ENCODE measurements around the gene C5. TPM values are rescaled to one million over a fixed set of nuclear protein-coding genes. Genes with fewer than 3 reads are reported as not detected.

C5 gene
- total RNA-seq, 1 experiment from 2014 or later = 4.2 TPM

GRCh38 chr9:120999317-120999716 is 50.8 kb downstream of the C5 start:
- no peaks in the 10 kb centered on the region for H3K9me3 Mint-ChIP-seq (ENCODE audit: unreplicated experiment)
- ChIA-PET POLR2A (interaction anchor here (0.6 to 0.8 kb wide), 3 partner anchors 18 to 431 kb away, joined by 3 read pairs; no protein-coding TSS in a partner anchor), CTCF (interaction anchor here (0.9 to 1.8 kb wide), 5 partner anchors 13 to 61 kb away, joined by 3 to 7 read pairs (median 6); no protein-coding TSS in a partner anchor)
- H3K27me3 Mint-ChIP-seq (ENCODE audit: insufficient read depth, unreplicated experiment) = no peaks in the 10 kb centered on the region
- H3K36me3 Mint-ChIP-seq (ENCODE audit: insufficient read depth, unreplicated experiment) = no peaks in the 10 kb centered on the region
- intact Hi-C loops (cut with micrococcal nuclease) = no loop called here
- H3K4me1 Mint-ChIP-seq (ENCODE audit: insufficient read depth, unreplicated experiment) = no peaks in the 10 kb centered on the region
- no peak for TF ChIP-seq CTCF (IDR thresholded peaks at IDR 0.05; ENCODE audit: unreplicated experiment)
- no peak overlapping the region for H3K27ac Mint-ChIP-seq (ENCODE audit: low read depth, unreplicated experiment)
- DNase-seq (ENCODE audit: unreplicated experiment) = no peak
- BruUV-seq (replicated peaks) = no TSS peak
- no peak overlapping the region for H3K4me3 Mint-ChIP-seq (ENCODE audit: unreplicated experiment)

DNA sequence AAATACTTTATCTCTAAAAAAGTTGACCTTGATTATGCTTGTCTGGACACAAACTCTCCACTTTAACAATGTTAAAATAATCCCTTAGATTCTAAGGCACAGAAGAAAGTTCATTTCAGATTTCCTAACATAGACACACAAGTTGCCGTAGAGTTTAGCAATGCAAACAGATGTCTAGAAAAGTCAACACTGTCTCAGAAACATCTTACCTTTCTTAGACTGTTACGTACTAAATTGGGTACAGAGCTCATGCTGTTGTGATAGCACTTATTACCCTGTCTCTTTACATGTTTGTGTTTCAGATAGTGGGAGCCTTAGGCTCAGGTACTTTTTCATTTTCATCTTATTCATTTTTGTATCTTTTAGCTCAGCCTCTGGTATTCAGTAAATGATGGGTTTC is 52.0 kb downstream of the C5 start:
- ChIA-PET POLR2A (no interaction called here), CTCF (interaction anchor here (0.9 to 1.8 kb wide), 5 partner anchors 12 to 62 kb away, joined by 4 to 7 read pairs (median 6); no protein-coding TSS in a partner anchor)
- H3K4me1 Mint-ChIP-seq (ENCODE audit: insufficient read depth, unreplicated experiment) = no peaks in the 10 kb centered on the region
- H3K9me3 Mint-ChIP-seq (ENCODE audit: unreplicated experiment) = no peaks in the 10 kb centered on the region
- intact Hi-C loops (cut with micrococcal nuclease) = no loop called here
- no peak for TF ChIP-seq CTCF (IDR thresholded peaks at IDR 0.05; ENCODE audit: unreplicated experiment)
- no peaks in the 10 kb centered on the region for H3K36me3 Mint-ChIP-seq (ENCODE audit: insufficient read depth, unreplicated experiment)
- no TSS peak for BruUV-seq (replicated peaks)
- no peak for DNase-seq (ENCODE audit: unreplicated experiment)
- H3K4me3 Mint-ChIP-seq (ENCODE audit: unreplicated experiment) = no peak overlapping the region
- H3K27me3 Mint-ChIP-seq (ENCODE audit: insufficient read depth, unreplicated experiment) = no peaks in the 10 kb centered on the region
- no peak overlapping the region for H3K27ac Mint-ChIP-seq (ENCODE audit: low read depth, unreplicated experiment)

DNA sequence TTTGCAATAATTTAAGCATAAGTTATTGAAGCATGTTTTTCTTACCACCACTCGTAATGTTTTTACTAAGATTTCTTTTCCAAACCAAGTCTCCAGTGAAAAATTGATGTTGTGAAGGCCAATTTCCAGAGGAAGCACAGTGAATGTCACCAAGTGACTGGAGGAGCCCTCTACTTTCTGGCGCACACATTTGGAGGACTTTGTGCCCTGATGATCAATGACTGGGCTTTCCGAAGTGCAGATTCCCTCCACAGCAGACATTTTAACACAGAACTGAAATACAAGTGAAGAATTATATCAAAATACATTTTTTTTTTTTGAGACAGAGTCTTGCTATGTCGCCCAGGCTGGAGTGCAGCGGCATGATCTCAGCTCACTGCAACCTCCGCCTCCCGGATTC is 52.6 kb downstream of the C5 start:
- Mint-ChIP-seq H3K4me3 (ENCODE audit: unreplicated experiment) (no peak overlapping the region), H3K9me3 (ENCODE audit: unreplicated experiment) (no peaks in the 10 kb centered on the region), H3K4me1 (ENCODE audit: insufficient read depth, unreplicated experiment) (no peaks in the 10 kb centered on the region), H3K27ac (ENCODE audit: low read depth, unreplicated experiment) (no peak overlapping the region), H3K27me3 (ENCODE audit: insufficient read depth, unreplicated experiment) (no peaks in the 10 kb centered on the region), H3K36me3 (ENCODE audit: insufficient read depth, unreplicated experiment) (no peaks in the 10 kb centered on the region)
- CTCF ChIA-PET = interaction anchor here (0.9 to 1.8 kb wide), 2 partner anchors 13 to 33 kb away, joined by 4 to 6 read pairs; no protein-coding TSS in a partner anchor
- POLR2A ChIA-PET = no interaction called here
- intact Hi-C loops (cut with micrococcal nuclease) = no loop called here
- no peak for DNase-seq (ENCODE audit: unreplicated experiment)
- BruUV-seq (replicated peaks) = no TSS peak
- no peak for TF ChIP-seq CTCF (IDR thresholded peaks at IDR 0.05; ENCODE audit: unreplicated experiment)

DNA sequence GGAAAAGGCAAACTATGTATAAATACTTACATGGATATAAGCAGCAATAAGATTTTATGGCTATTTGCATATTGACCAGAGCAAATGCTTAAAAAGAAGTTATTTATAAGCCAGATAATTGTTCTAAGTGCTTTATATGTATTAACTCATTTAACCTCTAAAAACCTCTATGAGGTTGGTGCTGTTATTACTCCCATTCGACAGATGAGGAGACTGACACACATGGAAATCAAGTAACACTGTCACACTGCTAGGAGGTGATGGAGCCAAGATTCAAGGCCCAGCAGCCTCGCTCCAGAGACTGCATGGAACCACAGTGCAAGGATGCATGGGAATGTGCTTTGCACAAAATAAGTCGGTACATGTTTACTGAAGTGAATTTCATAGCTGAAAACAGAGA is 53.7 kb downstream of the C5 start:
- Mint-ChIP-seq H3K9me3 (ENCODE audit: unreplicated experiment) (no peaks in the 10 kb centered on the region), H3K36me3 (ENCODE audit: insufficient read depth, unreplicated experiment) (no peaks in the 10 kb centered on the region), H3K27ac (ENCODE audit: low read depth, unreplicated experiment) (no peak overlapping the region), H3K4me1 (ENCODE audit: insufficient read depth, unreplicated experiment) (no peaks in the 10 kb centered on the region), H3K4me3 (ENCODE audit: unreplicated experiment) (no peak overlapping the region), H3K27me3 (ENCODE audit: insufficient read depth, unreplicated experiment) (no peaks in the 10 kb centered on the region)
- CTCF ChIA-PET = interaction anchor here (1.1 kb wide), 1 partner anchor 16 kb away, joined by 3 read pairs; no protein-coding TSS in a partner anchor
- POLR2A ChIA-PET = no interaction called here
- intact Hi-C loops (cut with micrococcal nuclease) = no loop called here
- BruUV-seq (replicated peaks) = no TSS peak
- TF ChIP-seq CTCF (IDR thresholded peaks at IDR 0.05; ENCODE audit: unreplicated experiment) = no peak
- DNase-seq (ENCODE audit: unreplicated experiment) = no peak
